ENCODE measurements around the gene UCHL1.

DNA sequence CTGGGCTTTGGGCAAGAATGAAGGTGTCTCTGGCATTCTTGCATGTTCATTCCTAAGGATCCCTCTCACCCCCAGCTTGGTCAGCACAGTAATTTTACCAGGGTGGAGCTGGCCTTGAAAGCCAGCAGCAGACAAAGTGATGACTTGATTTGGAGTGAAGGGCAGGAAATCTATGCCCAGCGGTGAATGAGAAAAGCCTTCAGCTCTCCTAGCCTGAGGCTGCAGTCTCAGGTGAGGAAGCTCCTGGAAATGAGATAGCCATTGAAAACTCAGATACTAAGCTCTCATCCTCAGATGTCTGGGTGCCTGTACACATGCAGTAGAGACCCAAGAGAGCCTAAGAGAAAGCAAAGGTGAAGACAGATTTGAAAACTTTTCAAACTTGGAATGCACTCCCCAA lies 10.7 kb upstream of the UCHL1 start:
- TF ChIP-seq EZH2 (IDR thresholded peaks at IDR 0.05; ENCODE audit: borderline replicate concordance) (no peak), EZH2phosphoT487 (IDR thresholded peaks at IDR 0.05; ENCODE audit: low read depth, severe bottlenecking, unreplicated experiment) (no peak)
- TF ChIP-seq, protein P1, sequence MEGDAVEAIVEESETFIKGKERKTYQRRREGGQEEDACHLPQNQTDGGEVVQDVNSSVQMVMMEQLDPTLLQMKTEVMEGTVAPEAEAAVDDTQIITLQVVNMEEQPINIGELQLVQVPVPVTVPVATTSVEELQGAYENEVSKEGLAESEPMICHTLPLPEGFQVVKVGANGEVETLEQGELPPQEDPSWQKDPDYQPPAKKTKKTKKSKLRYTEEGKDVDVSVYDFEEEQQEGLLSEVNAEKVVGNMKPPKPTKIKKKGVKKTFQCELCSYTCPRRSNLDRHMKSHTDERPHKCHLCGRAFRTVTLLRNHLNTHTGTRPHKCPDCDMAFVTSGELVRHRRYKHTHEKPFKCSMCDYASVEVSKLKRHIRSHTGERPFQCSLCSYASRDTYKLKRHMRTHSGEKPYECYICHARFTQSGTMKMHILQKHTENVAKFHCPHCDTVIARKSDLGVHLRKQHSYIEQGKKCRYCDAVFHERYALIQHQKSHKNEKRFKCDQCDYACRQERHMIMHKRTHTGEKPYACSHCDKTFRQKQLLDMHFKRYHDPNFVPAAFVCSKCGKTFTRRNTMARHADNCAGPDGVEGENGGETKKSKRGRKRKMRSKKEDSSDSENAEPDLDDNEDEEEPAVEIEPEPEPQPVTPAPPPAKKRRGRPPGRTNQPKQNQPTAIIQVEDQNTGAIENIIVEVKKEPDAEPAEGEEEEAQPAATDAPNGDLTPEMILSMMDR (IDR thresholded peaks at IDR 0.05; ENCODE audit: poor library complexity), result no peak

Data from hepatocyte (in vitro differentiated cells).